GM23338 (cell line): ENCODE results near the gene ITGA4. TPM values are rescaled to one million over a fixed set of nuclear protein-coding genes. Genes with fewer than 3 reads are reported as not detected.

Experiments used
- ATAC-seq: fragments of 200-7000 bp; cut with Tn5 transposase; 3 replicates; pipeline ENCODE4 v1.9.1; 2020
- DNase-seq: peaks from one replicate; pipeline ENCODE4 v3.0.0-alpha.2; 2015; ENCODE audit warnings: low spot score
- H2AFZ ChIP-seq: fragments of 200-600 bp; sonication (generic); 2 replicates; pipeline ENCODE4 v1.8.0; 2016; ENCODE audit warnings: antibody characterized with exemption, mild to moderate bottlenecking, moderate library complexity
- H3F3A ChIP-seq: fragments of 200-600 bp; sonication (generic); replicated peaks from 2 replicates; pipeline ENCODE4 v1.8.0; 2017; ENCODE audit warnings: antibody characterized with exemption, mixed run types, low read depth
- H3K27ac ChIP-seq: fragments of 200-600 bp; sonication (generic); 2 replicates; pipeline ENCODE4 v1.6.1; 2016; ENCODE audit warnings: low read depth
- H3K27me3 ChIP-seq: fragments of 200-600 bp; sonication (generic); 2 replicates; pipeline ENCODE4 v1.8.0; 2016; ENCODE audit warnings: mild to moderate bottlenecking, mixed run types, moderate library complexity; ENCODE audit not compliant: insufficient read depth
- H3K36me3 ChIP-seq: fragments of 200-600 bp; sonication (generic); 2 replicates; pipeline ENCODE4 v1.8.0; 2016; ENCODE audit warnings: mild to moderate bottlenecking; ENCODE audit not compliant: insufficient read depth
- H3K4me1 ChIP-seq: fragments of 200-600 bp; sonication (generic); 2 replicates; pipeline ENCODE4 v1.8.0; 2016; ENCODE audit warnings: mild to moderate bottlenecking, moderate library complexity; ENCODE audit not compliant: insufficient read depth
- H3K4me2 ChIP-seq: fragments of 200-600 bp; sonication (generic); 2 replicates; pipeline ENCODE4 v1.7.1; 2017; ENCODE audit warnings: mixed run types
- H3K4me3 ChIP-seq: fragments of 200-600 bp; sonication (generic); 2 replicates; pipeline ENCODE4 v1.6.1; 2016; ENCODE audit warnings: mixed run types
- H3K79me2 ChIP-seq: fragments of 200-600 bp; sonication (generic); replicated peaks from 2 replicates; pipeline ENCODE4 v1.8.0; 2017; ENCODE audit warnings: mild to moderate bottlenecking; ENCODE audit not compliant: insufficient read depth
- H3K9me2 ChIP-seq: fragments of 200-600 bp; sonication (generic); 2 replicates; pipeline ENCODE4 v1.8.0; 2017; ENCODE audit not compliant: insufficient read depth
- H4K20me1 ChIP-seq: fragments of 200-600 bp; sonication (generic); replicated peaks from 2 replicates; pipeline ENCODE4 v1.8.0; 2017; ENCODE audit warnings: mild to moderate bottlenecking; ENCODE audit not compliant: insufficient read depth
- H3K27ac Mint-ChIP-seq: 2 replicates; pipeline ENCODE4 v1.8.0; 2020; ENCODE audit warnings: inconsistent platforms, mild to moderate bottlenecking, moderate library complexity, mixed read lengths
- H3K27me3 Mint-ChIP-seq: 3 replicates; pipeline ENCODE4 v1.8.0; 2022; ENCODE audit warnings: low read depth, mild to moderate bottlenecking, moderate library complexity, mixed read lengths, inconsistent platforms; ENCODE audit not compliant: insufficient read depth, poor library complexity
- H3K36me3 Mint-ChIP-seq: 3 replicates; pipeline ENCODE4 v1.8.0; 2021; ENCODE audit warnings: low read depth, mild to moderate bottlenecking, inconsistent platforms, moderate library complexity, mixed read lengths
- H3K4me1 Mint-ChIP-seq: 3 replicates; pipeline ENCODE4 v1.8.0; 2020; ENCODE audit warnings: mild to moderate bottlenecking, inconsistent platforms, mixed read lengths
- H3K4me3 Mint-ChIP-seq: 3 replicates; pipeline ENCODE4 v1.8.0; 2021; ENCODE audit warnings: moderate library complexity, mild to moderate bottlenecking, inconsistent platforms, mixed read lengths
- H3K9me3 Mint-ChIP-seq: 3 replicates; pipeline ENCODE4 v1.8.0; 2020; ENCODE audit warnings: moderate library complexity, mild to moderate bottlenecking, inconsistent platforms, mixed read lengths
- CREB1 ChIP-seq: fragments of 250-450 bp; sonication (Bioruptor Pico); IDR thresholded peaks from 2 replicates; pipeline ENCODE4 v1.5.0; 2020; ENCODE audit warnings: low read depth, mild to moderate bottlenecking, moderate library complexity
- CTCF ChIP-seq, 2 experiments: fragments of 200-600 bp in 1 of 2; sonication (generic) in 1 of 2; conservative IDR thresholded peaks; 2 replicates each; pipeline versions ENCODE4 v1.5.1 to v1.6.1; 2016 to 2017; ENCODE audit warnings: antibody characterized with exemption in 2 of 2, low read depth in 2 of 2, mild to moderate bottlenecking in 2 of 2, moderate library complexity in 1 of 2
- EZH2phosphoT487 ChIP-seq: fragments of 200-600 bp; sonication (generic); IDR thresholded peaks from one replicate; pipeline ENCODE4 v1.8.1; 2018; ENCODE audit warnings: antibody characterized with exemption; ENCODE audit not compliant: unreplicated experiment
- ZNF114 ChIP-seq: fragments of 250-450 bp; sonication (Bioruptor Pico); IDR thresholded peaks from 2 replicates; pipeline ENCODE4 v1.5.0; 2020; ENCODE audit warnings: mild to moderate bottlenecking, moderate library complexity
- ZNF462 ChIP-seq: fragments of 250-450 bp; sonication (Bioruptor Pico); IDR thresholded peaks from 2 replicates; pipeline ENCODE4 v1.5.0; 2020; ENCODE audit warnings: mild to moderate bottlenecking, moderate library complexity
- polyA plus RNA-seq: library from polyadenylated mRNA; unstranded; fragments of >200 nt; fragmentation: Nextera tagmentation; extraction: Ambion mirVana; gene quantifications from 2 replicates; pipeline ENCODE4 v1.2.1, GENCODE V29; 2016
- total RNA-seq: library from RNA; depleted of rRNA; stranded (reverse); fragments of >200 nt; shearing (Covaris generic); gene quantifications from 2 replicates; pipeline ENCODE4 v1.2.3, GENCODE V29; 2014

ITGA4 gene
- total and polyA plus RNA-seq, 2 experiments from 2014 or later, result 1.2 to 4.6 TPM

- DNase-seq, result no peak
- Histone ChIP-seq H3K79me2 (no peaks in the 10 kb centered on the region), H3K4me1 (no peaks in the 10 kb centered on the region), H3K27ac (no peak overlapping the region), H3K4me3 (no peak overlapping the region), H3K4me2 (no peak overlapping the region), H3F3A (no peaks in the 10 kb centered on the region), H3K27me3 (no peaks in the 10 kb centered on the region), H3K9me2 (no peaks in the 10 kb centered on the region), H4K20me1 (no peaks in the 10 kb centered on the region), H3K36me3 (no peaks in the 10 kb centered on the region), H2AFZ (no peak overlapping the region)
- Mint-ChIP-seq H3K27ac (no peak overlapping the region), H3K36me3 (no peaks in the 10 kb centered on the region), H3K27me3 (no peaks in the 10 kb centered on the region), H3K9me3 (no peaks in the 10 kb centered on the region), H3K4me1 (no peaks in the 10 kb centered on the region), H3K4me3 (no peak overlapping the region)
- no peak for TF ChIP-seq EZH2phosphoT487
- no peak for TF ChIP-seq CREB1 (CRISPR knock-in tag)
- TF ChIP-seq ZNF462 (CRISPR knock-in tag), result no peak
- TF ChIP-seq CTCF (conservative IDR thresholded peaks at IDR 0.05; ENCODE audit: low read depth in 2 of 2), result no peak
- TF ChIP-seq ZNF114 (CRISPR knock-in tag), result no peak
- no peak for ATAC-seq
These were observed 12.5 kb upstream of the ITGA4 start for GRCh38 chr2:181444654-181445053.
